Neural cell (in vitro differentiated cells): Measurements from ENCODE around the gene ABHD16B. TPM values are rescaled to one million over a fixed set of nuclear protein-coding genes. Genes with fewer than 3 reads are reported as not detected.

Source experiments
- H2AFZ ChIP-seq: fragments of 200-600, 300-800 bp; sonication (generic), shearing (Covaris generic); 2 replicates; pipeline ENCODE4 v1.6.0; 2014; ENCODE audit warnings: low read depth, mild to moderate bottlenecking, antibody characterized with exemption, low read length, moderate library complexity
- H3F3A ChIP-seq: fragments of 200-600 bp; shearing (Covaris generic); 2 replicates; pipeline ENCODE4 v1.6.1; 2016; ENCODE audit warnings: mild to moderate bottlenecking, moderate library complexity, mixed read lengths, antibody characterized with exemption, low read length; ENCODE audit not compliant: insufficient read depth, poor library complexity, severe bottlenecking
- H3K27ac ChIP-seq: fragments of 200-600, 300-800 bp; sonication (generic), shearing (Covaris generic); 2 replicates; pipeline ENCODE4 v1.5.1; 2014; ENCODE audit warnings: mild to moderate bottlenecking, low read length, moderate library complexity
- H3K27me3 ChIP-seq: fragments of 300-800, 200-600 bp; sonication (generic), shearing (Covaris generic); 2 replicates; pipeline ENCODE4 v1.6.0; 2014; ENCODE audit warnings: mild to moderate bottlenecking, low read depth, low read length, moderate library complexity; ENCODE audit not compliant: insufficient read depth
- H3K36me3 ChIP-seq: fragments of 300-800, 200-600 bp; sonication (generic), shearing (Covaris generic); 2 replicates; pipeline ENCODE4 v1.5.1; 2014; ENCODE audit warnings: mild to moderate bottlenecking, antibody characterized with exemption, low read length, moderate library complexity; ENCODE audit not compliant: insufficient read depth
- H3K4me2 ChIP-seq: fragments of 300-800, 200-600 bp; sonication (generic), shearing (Covaris generic); 2 replicates; pipeline ENCODE4 v1.6.0; 2014; ENCODE audit warnings: mild to moderate bottlenecking, low read length
- H3K4me3 ChIP-seq: fragments of 300-800, 200-600 bp; sonication (generic), shearing (Covaris generic); 2 replicates; pipeline ENCODE4 v1.5.1; 2014; ENCODE audit warnings: mild to moderate bottlenecking, low read length, moderate library complexity
- H3K79me2 ChIP-seq: fragments of 200-600 bp; shearing (Covaris generic); replicated peaks from 2 replicates; pipeline ENCODE4 v1.6.0; 2014; ENCODE audit warnings: mild to moderate bottlenecking, low read length, moderate library complexity; ENCODE audit not compliant: insufficient read depth
- H3K9ac ChIP-seq: fragments of 300-800, 200-600 bp; sonication (generic), shearing (Covaris generic); 2 replicates; pipeline ENCODE4 v1.6.1; 2016; ENCODE audit warnings: mild to moderate bottlenecking, low read length, mixed read lengths
- H3K9me2 ChIP-seq: fragments of 200-600 bp; shearing (Covaris generic); 2 replicates; pipeline ENCODE4 v1.6.1; 2016; ENCODE audit warnings: mild to moderate bottlenecking, low read length, mixed read lengths; ENCODE audit not compliant: insufficient read depth
- H3K9me3 ChIP-seq: fragments of 200-600, 300-800 bp; sonication (generic), shearing (Covaris generic); 2 replicates; pipeline ENCODE4 v1.6.1; 2016; ENCODE audit warnings: mild to moderate bottlenecking, mixed run types, low read length, moderate library complexity, mixed read lengths
- H4K20me1 ChIP-seq: fragments of 200-600 bp; shearing (Covaris generic); 2 replicates; pipeline ENCODE4 v1.6.1; 2016; ENCODE audit warnings: mild to moderate bottlenecking, mixed run types; ENCODE audit not compliant: insufficient read depth
- EP300 ChIP-seq: fragments of 450-650 bp; conservative IDR thresholded peaks from 2 replicates; pipeline ENCODE4 v1.6.1; 2014; ENCODE audit warnings: antibody characterized with exemption, mild to moderate bottlenecking, moderate library complexity; ENCODE audit not compliant: poor library complexity, severe bottlenecking
- EZH2 ChIP-seq: fragments of 200-600, 300-800 bp; shearing (Covaris generic), sonication (generic); IDR thresholded peaks from 2 replicates; pipeline ENCODE4 v1.6.1; 2014; ENCODE audit warnings: antibody characterized with exemption, low read length, borderline replicate concordance, mild to moderate bottlenecking; ENCODE audit not compliant: insufficient read depth, poor library complexity, severe bottlenecking
- MXI1 ChIP-seq: fragments of 450-650 bp; conservative IDR thresholded peaks from 2 replicates; pipeline ENCODE4 v1.6.1; 2014; ENCODE audit warnings: antibody characterized with exemption, mild to moderate bottlenecking; ENCODE audit not compliant: poor library complexity, severe bottlenecking
- POLR2AphosphoS5 ChIP-seq: IDR thresholded peaks from 2 replicates; pipeline ENCODE4 v1.6.1; 2012
- RAD21 ChIP-seq: fragments of 450-650 bp; conservative IDR thresholded peaks from 2 replicates; pipeline ENCODE4 v1.6.1; 2014; ENCODE audit warnings: antibody characterized with exemption, mild to moderate bottlenecking, moderate library complexity
- SMC3 ChIP-seq: fragments of 450-650 bp; conservative IDR thresholded peaks from 2 replicates; pipeline ENCODE4 v1.6.1; 2014; ENCODE audit warnings: antibody characterized with exemption, mild to moderate bottlenecking, moderate library complexity; ENCODE audit not compliant: poor library complexity
- TAF1 ChIP-seq: IDR thresholded peaks from 2 replicates; pipeline ENCODE4 v1.6.1; 2012; ENCODE audit warnings: low read depth
- polyA plus RNA-seq: library from polyadenylated mRNA; depleted of rRNA; stranded (reverse); fragments of >200 nt; gene quantifications from 2 replicates; pipeline ENCODE4 v1.2.3, GENCODE V29; 2014
- TF ChIP-seq, protein P1 (sequence below): IDR thresholded peaks from 2 replicates; pipeline ENCODE4 v1.6.1; 2012; ENCODE audit warnings: borderline replicate concordance
- TF ChIP-seq, protein P2 (sequence below): fragments of 450-650 bp; IDR thresholded peaks from 2 replicates; pipeline ENCODE4 v1.5.1; 2014; ENCODE audit warnings: antibody characterized with exemption, mild to moderate bottlenecking, moderate library complexity; ENCODE audit not compliant: poor library complexity, severe bottlenecking

The ABHD16B gene
- polyA plus RNA-seq, 1 donor from 2014 or later, result not detected

GRCh38 chr20:63855363-63856097 lies 5.8 kb upstream of the ABHD16B start:
- H4K20me1 ChIP-seq, result no peaks in the 10 kb centered on the region
- H3K9ac ChIP-seq, result no peak overlapping the region
- no peaks in the 10 kb centered on the region for H3F3A ChIP-seq
- H3K36me3 ChIP-seq, result no peaks in the 10 kb centered on the region
- H3K79me2 ChIP-seq, result no peaks in the 10 kb centered on the region
- H3K9me3 ChIP-seq, result no peaks in the 10 kb centered on the region
- H3K27me3 ChIP-seq, result no peaks in the 10 kb centered on the region
- H3K4me3 ChIP-seq, result no peak overlapping the region
- no peak overlapping the region for H3K4me2 ChIP-seq
- H3K27ac ChIP-seq, result no peak overlapping the region
- TF ChIP-seq POLR2AphosphoS5 (no peak), MXI1 (no peak), EZH2 (no peak), RAD21 (no peak), SMC3 (no peak), EP300 (no peak), TAF1 (no peak)
- TF ChIP-seq, protein P1, sequence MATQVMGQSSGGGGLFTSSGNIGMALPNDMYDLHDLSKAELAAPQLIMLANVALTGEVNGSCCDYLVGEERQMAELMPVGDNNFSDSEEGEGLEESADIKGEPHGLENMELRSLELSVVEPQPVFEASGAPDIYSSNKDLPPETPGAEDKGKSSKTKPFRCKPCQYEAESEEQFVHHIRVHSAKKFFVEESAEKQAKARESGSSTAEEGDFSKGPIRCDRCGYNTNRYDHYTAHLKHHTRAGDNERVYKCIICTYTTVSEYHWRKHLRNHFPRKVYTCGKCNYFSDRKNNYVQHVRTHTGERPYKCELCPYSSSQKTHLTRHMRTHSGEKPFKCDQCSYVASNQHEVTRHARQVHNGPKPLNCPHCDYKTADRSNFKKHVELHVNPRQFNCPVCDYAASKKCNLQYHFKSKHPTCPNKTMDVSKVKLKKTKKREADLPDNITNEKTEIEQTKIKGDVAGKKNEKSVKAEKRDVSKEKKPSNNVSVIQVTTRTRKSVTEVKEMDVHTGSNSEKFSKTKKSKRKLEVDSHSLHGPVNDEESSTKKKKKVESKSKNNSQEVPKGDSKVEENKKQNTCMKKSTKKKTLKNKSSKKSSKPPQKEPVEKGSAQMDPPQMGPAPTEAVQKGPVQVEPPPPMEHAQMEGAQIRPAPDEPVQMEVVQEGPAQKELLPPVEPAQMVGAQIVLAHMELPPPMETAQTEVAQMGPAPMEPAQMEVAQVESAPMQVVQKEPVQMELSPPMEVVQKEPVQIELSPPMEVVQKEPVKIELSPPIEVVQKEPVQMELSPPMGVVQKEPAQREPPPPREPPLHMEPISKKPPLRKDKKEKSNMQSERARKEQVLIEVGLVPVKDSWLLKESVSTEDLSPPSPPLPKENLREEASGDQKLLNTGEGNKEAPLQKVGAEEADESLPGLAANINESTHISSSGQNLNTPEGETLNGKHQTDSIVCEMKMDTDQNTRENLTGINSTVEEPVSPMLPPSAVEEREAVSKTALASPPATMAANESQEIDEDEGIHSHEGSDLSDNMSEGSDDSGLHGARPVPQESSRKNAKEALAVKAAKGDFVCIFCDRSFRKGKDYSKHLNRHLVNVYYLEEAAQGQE, result no peak
- TF ChIP-seq, protein P2, sequence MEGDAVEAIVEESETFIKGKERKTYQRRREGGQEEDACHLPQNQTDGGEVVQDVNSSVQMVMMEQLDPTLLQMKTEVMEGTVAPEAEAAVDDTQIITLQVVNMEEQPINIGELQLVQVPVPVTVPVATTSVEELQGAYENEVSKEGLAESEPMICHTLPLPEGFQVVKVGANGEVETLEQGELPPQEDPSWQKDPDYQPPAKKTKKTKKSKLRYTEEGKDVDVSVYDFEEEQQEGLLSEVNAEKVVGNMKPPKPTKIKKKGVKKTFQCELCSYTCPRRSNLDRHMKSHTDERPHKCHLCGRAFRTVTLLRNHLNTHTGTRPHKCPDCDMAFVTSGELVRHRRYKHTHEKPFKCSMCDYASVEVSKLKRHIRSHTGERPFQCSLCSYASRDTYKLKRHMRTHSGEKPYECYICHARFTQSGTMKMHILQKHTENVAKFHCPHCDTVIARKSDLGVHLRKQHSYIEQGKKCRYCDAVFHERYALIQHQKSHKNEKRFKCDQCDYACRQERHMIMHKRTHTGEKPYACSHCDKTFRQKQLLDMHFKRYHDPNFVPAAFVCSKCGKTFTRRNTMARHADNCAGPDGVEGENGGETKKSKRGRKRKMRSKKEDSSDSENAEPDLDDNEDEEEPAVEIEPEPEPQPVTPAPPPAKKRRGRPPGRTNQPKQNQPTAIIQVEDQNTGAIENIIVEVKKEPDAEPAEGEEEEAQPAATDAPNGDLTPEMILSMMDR, result no peak
- no peak overlapping the region for H2AFZ ChIP-seq
- no peaks in the 10 kb centered on the region for H3K9me2 ChIP-seq

GRCh38 chr20:63856098-63856511 lies 5.2 kb upstream of the ABHD16B start:
- H3K27me3 ChIP-seq, result no peaks in the 10 kb centered on the region
- no peaks in the 10 kb centered on the region for H3F3A ChIP-seq
- H3K9me2 ChIP-seq, result no peaks in the 10 kb centered on the region
- H3K36me3 ChIP-seq, result no peaks in the 10 kb centered on the region
- H4K20me1 ChIP-seq, result no peaks in the 10 kb centered on the region
- no peak overlapping the region for H2AFZ ChIP-seq
- TF ChIP-seq MXI1, result no peak
- TF ChIP-seq TAF1, result no peak
- TF ChIP-seq, protein P1, result no peak
- no peak for TF ChIP-seq EZH2
- TF ChIP-seq, protein P2, result no peak
- no peak for TF ChIP-seq SMC3
- no peak for TF ChIP-seq EP300
- TF ChIP-seq RAD21, result no peak
- no peak overlapping the region for H3K4me3 ChIP-seq
- no peak overlapping the region for H3K4me2 ChIP-seq
- no peaks in the 10 kb centered on the region for H3K9me3 ChIP-seq
- no peak overlapping the region for H3K9ac ChIP-seq
- H3K27ac ChIP-seq, result no peak overlapping the region
- H3K79me2 ChIP-seq, result no peaks in the 10 kb centered on the region
